Left lobe of liver (tissue), 2 donors: ENCODE results near the gene SLC6A6. TPM values are rescaled to one million over a fixed set of nuclear protein-coding genes. Genes with fewer than 3 reads are reported as not detected.

ENCODE experiments used
- ATAC-seq: fragments of 200-7000 bp; cut with Tn5 transposase; one replicate; pipeline ENCODE4 v1.9.1; 2020; ENCODE audit warnings: mild to moderate bottlenecking, moderate library complexity
- DNase-seq: peaks from one replicate; pipeline ENCODE4 v3.0.0-alpha.2; 2020; ENCODE audit warnings: low spot score
- total RNA-seq: library from RNA; stranded (reverse); gene quantifications from one replicate; pipeline ENCODE4 v1.2.1, GENCODE V29; 2021
- donor health status: DM: no; HTN: no; CAD: no; lungs with moderate emphysema.
- donor health status: DM: no; HTN: yes; CAD: no.

Gene SLC6A6
- total RNA-seq, 1 donor from 2014 or later, result 3.2 TPM

DNA sequence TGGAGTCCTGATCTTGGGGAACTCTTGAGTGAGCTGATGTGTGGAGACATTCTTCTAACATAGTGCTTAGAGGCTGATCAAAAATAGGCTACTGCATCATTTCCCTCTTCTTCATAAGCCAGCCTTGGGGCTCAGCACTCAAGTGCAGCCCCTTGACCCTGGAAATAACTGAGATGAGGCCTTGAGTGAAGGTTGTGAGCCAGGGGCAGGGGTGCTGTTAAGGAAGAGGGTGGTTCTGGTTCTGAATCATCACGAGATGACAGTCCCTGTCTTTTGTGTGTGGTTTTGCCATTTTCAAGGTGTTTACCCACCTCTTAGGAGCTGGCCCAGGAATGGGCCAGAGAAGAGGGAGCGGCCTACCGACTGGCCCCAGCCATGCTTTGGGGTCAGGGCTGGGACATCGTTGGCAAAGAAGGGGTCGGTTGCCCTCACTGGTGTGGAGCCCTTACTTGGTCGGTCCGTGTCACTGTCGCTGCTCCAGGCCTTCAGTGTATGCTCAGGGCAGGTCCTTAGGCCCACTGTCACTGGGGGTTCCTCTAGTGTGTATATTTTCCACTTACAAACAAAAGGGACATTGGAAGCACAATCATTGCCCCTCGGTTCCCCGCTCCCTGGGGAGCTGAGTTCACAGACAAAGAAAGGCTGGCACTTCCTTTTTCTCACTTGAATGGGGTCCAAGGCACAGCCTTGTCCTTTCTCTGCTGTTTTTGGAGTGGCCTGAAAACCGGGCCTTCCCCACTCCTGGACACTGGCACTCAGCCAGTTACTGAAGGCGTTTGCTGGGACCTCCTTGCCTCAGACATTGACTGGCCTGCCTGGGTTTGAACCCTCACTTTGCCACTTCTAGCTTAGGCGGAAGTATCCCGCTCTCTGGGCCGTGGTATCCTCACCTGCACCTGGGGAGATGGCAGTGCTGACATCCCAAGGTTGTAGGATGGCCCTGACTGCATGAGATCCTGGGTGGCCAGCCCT, 46.6 kb downstream of the SLC6A6 start:
- ATAC-seq, result no peak
- no peak for DNase-seq

DNA sequence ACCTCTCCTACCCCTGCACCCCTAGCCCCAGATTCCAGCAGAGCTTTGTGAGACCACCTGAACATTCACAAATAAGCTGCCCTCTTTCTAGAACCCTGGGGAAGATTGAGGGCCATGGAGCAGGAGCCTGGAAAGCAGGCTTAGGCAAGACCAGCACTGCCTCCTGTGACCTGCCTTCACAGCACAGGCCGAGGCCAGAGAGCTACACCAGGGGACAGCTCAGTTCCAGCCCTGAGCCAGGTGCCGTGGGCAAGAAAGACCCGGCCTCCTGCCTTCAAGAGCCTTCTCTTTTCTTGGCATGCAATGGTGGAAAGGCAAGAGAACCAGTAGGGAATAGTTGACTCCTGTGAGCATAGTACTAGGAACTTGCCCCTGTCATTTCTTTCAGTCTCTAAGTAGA, 48.1 kb downstream of the SLC6A6 start:
- ATAC-seq (no peak), DNase-seq (no peak)

DNA sequence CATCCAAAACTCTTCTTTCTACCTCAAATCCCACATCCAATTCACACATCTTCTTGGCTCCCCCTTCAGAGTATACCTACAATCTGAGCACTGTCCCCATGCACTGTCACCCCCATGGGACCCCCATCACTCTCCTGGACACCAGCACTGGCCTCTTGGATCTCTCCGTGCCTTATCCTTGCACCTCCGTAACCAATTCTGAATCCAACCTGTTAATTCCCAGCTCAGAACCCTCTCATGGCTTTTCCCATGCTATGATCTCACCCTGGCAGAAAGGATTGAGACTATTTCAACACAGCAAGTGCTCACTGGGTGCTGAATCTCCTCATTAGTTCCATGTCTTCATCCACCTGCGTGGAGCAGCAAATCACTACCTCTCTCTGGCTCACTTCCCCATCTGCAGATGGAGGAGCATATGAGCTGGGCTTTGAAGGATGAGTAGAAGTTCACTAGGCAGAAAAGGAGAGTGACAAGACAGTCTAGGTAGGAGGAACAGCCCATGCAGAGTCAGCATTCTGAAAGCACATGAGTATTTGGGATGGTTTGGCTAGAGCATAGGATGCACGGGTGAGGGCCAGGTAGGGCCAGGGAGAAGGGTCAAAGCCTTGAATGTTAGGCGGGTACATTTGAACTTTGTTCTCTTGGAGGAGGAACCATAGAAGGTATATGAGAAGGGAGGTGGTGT, 48.7 kb downstream of the SLC6A6 start:
- DNase-seq (no peak), ATAC-seq (no peak)

DNA sequence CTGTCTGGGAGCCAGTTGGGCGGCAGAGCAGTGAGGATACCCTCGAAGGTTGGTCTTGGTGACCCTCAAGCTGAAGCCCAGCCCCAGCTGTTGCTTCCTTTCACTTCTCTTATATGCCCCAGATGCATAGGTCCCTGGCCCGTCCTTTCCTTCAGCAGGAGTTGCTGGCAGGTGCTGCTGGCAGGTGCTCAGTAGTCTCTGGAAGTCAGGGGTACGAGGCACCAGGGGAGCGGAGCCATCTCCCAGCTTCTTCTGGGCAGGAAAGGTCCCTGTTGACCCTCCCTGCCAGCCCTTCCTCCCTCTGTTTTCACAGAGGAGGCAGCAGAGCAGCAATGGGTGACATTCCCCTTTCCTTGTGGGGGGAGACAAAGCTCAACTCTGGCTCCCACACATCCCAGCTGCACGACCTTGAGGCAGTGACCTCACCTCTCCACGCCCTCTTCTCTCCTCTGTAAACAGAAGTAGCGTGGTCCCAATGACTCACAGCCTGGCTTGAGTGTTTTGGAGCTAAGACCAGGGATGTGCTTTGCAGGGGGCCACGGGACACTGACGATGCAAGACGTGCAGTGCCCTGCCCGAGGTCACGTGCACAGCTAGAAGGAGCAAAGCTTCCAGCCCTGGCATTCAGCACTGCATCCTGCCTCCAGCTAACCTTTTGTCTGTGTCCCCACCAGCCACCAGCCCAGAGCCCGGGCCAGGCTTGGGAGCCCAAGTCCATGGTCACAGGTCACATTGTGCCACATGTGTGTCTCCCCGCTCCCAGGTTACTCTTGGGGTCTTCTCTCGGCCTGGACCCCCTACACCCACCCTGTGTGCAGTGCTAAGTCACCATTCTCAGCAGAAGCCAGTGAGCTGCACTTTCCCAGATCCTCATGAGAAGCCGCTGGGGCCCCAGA, 49.7 kb downstream of the SLC6A6 start:
- DNase-seq (no peak), ATAC-seq (no peak)

DNA sequence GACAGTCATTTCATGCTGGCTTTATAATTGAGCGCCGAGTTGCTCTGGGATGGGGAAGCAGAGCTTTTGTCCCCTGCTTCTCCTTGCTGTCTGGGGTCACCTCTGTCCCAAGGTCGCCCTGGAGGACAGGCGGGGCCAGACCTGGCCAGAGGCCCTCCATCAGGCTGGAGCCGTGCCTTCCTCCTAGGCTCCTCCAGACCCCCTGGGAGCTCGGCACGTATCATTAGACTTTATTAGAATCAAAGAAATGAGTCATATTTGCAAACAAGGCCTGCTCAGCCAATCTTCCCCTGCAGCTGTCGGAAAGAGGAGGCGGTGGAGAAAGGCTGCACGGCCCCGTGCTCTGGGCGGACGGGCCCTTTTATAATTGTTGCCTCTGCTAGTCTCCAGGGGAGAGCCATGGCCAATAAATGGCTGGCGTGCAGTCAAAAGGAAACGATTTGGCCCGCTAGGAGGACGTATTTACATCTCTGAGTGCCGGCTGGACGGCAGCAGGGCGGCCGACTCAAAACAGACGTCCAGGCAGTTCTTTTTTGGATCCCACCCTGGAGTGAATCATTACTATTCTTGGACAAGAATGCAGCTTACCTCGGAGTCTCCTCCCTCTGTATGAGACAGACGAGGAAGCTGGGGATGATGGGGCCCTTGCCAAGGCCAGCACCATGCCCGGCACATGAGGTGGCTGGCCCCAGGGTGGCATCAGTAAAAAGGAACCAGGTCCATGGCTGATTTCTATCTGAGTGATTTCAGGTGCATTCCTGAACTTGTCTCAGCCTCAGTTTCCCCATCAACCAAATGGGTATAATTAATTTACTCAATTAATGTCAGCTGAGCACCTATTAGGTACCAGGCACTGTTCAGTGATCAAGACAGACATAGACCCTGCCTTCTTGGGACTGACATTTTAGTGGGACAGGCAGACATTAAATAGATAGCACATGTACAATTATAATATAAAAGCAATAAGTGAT, 50.6 kb downstream of the SLC6A6 start:
- ATAC-seq, result peak; percentile 56
- DNase-seq, result no peak

DNA sequence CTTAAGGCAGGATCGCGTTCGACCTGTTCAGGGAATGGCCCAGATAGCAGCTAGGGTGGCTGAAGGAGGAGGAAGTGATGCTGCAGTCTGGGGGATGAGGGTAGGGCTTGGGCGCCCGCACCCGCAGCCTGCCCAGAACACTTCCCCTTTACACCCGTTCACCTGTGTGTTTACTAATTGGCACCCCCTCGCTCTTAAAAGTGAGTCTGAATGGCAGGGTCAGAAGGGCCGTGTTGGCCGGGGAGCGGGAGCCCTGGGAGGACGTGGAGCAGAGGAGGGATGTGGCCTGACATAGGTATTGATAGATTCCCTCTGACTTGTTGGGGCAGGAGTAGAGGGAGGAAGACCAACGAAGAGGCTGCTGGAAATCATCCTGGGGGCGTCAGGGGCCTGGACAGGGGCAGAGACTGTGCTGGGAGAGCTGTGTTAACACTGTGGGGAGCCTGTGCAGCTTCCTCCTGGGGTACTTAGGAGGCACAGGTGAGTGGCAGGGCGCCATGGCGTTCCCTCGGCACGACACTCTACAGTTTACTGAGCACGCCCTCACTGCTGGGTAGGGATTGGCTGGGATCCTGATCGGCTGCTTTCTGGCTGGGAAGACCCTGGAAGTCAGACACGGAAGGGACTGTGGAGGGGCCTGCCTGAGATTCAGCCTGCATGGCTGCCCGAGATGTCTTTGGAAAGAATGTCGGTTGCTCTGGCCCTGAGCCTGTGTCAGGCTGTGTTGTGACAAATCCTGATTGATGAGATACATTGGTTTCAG, 51.7 kb downstream of the SLC6A6 start:
- no peak for ATAC-seq
- DNase-seq, result no peak

DNA sequence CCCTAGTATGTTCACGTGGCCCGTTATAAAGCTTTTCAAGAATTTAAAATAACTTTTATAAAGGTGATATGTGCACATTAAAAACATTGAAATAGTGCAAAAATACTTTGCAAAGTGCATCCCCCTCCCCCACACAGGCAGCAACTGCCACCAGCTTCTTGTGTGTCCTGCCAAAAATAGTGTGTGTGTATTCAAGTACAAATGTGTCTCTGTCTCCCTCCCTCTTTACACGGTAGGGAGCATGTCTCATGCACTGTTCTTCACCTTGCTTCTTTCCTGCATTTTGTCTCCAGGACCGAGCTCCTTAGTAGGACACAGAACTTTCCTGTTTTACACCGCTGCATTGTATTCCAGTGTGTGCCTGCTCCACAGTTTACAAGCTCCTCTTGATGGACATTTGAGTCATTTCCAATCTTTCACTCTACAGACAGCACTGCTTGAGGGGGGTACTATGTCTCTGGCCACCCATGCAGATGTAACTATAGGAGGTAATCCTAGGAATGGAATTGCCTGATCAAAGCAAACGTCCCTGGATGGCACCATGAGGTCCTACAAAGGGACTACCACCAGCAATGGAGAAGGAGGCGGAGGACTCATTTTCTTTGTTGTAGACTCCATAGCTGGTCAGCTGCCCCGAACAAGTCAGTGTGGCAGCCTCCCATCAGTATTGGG, 52.4 kb downstream of the SLC6A6 start:
- DNase-seq (no peak), ATAC-seq (no peak)

DNA sequence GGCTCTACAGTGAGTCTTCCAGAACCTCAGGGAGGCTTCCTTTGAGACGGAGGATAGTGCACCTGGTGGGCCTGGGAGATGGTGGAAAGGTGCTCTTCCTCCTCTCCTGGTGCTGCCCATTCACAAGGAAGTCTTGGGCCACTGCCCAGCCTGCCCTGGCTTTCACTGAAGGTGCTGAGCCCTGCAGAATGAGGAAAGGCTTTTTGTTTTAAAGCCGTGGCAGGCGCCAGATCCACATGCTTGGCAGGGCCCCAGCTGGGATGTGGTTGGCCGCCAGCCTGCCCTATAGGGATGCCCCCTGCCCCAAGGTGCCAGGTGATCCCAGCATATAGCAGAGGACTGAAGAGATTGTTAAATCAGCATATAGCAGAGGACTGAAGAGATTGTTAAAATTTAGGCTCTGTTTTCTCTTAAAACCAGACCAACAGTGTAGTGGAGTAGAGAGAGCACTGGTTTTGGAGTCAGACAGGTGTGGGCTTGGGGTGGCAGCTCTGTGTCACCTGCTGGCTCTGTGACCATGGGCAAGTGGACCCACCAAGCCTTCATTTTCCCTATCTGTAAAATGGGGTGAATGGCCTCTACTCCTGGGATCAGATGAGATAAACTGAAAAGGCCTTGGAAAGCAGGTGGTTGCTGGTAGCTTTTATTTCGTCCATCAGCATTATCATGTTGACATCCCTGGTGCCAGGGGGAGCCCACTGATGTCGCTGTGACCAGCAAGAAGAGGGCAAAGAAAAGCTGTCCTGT, 53.3 kb downstream of the SLC6A6 start:
- no peak for DNase-seq
- no peak for ATAC-seq

DNA sequence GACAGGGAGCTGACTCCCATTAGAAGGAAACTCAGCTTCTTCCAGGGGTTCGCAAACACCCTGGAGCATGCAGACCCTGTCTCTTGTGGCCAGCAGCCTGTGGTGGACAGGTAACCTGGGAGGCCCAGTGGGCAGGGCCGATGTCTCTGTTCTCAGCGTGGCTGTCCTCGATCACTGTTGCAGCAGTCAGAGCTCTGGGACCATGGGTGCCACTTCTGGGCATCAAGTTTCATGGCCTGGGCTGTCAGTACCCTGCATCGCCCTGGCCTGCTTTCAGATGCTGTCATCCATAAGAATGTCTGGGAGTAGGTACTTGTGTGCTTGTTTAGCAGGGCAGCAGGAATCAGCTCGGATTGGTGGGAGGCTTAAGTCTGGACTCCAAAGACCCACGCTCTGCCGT, 54.4 kb downstream of the SLC6A6 start:
- ATAC-seq, result no peak
- DNase-seq, result no peak

DNA sequence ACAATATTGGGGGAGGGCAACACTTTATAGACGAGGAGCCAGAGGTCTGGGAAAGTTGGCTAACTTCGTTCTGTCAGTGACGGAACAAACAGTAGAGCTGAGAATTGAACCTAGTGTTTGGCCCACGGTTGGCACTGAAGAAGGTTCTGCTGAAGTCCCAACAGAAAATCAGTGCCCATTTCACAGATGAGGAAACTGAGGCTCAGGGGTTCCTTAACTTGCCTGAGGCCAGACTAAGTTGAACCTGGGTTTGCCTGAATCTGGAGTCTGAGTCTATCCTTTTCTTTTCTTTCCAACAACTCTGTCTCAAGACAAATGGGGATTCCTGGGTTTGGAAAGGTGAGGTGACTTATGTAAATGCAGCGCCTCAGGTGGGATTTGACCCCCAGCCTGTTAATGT, 55.1 kb downstream of the SLC6A6 start:
- ATAC-seq (no peak), DNase-seq (no peak)

DNA sequence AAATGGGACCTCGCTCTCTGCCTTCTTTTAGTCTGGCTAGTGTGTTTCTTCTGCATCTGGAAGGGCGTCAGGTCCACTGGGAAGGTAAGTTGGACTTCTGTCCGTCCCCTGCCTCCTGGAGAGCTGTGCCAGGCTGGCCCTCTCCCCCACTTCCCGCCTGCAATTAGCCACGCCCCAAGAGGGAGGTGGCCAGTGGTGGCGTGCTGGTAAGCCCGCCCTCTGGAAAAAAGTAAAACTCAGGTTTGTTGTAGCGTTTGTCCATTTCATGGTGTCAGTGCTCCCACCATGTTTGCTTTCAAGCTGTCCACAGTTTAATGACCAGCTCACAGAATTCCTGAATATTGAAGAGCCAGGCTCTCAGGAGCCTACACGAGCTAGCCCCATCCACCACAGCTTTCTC, 55.6 kb downstream of the SLC6A6 start:
- no peak for DNase-seq
- ATAC-seq, result no peak

DNA sequence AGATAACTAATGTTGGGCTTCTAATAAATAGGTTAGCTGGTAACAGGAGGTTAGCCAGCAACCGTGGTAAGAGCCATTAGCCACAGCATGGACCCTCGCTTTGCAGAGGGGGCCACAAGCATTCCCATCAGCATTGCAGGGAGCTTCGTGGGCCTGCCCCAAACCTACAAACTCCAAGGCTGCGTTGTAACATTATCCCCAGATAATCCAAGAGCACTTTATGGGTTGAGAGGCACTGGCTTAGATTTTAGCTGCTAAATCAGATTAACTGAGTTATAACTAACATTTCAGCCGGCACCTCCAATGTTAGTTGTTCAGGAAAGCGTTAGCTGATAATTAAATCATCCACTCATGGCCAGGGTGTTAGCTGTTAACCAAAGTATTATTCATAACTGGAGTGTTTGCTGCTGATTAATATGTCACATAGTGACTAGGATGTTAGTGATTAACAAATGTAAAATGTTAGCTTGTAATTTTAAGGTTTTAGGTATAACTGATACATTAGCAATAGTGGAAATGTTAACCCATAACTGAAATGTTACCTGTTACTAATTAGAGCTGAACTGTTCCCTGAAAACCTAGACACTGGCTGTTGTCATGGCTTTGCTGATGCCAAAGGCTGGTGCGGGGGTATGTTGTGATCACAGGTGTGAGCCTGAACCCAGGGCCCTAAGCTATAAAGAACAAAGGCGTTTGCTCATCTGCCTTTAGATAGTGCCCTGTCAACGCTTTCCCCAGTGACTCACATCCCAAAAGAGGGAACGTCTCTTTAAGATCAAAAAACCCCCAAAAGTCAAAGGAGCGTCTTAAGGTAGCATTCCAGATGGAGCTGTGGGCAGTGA, 56.2 kb downstream of the SLC6A6 start:
- ATAC-seq (no peak), DNase-seq (no peak)

DNA sequence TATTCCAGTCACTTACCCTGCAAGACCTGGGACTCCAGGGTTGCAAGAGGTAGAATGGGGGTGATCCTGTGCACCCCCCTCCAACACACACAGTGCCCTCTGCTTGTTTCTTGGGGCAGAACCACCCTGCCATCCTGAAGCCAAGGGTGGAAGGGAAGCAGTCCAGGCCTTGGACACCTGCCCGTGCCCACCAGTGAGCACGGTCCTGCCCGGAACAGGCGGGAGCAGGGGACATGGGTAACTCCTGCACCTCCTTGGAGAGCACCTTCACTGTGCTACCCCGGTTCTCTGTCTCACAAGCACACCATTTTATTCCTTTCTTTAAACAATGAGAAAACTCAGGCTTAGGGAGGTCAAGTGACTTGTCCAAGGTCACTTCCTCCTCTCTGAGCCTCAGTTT, 57.0 kb downstream of the SLC6A6 start:
- ATAC-seq (no peak), DNase-seq (no peak)

DNA sequence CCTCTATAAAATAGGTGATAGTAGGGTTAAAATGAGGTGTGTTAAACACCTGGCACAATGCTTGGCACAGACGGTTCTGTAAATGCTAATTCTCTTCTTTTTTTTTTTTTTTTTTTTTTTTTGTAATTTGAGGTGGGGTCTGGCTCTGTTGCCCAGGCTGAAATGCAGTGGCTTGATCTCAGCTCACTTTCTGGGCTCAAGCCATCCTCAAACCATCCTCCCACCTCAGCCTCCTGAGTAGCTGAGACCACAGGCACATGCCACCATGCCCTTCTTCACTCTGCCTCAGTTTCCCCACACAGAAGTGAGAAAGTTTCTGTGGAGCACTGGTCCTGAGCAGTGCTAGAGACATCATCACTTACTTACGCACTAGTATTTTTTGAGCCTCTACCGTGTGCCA, 57.4 kb downstream of the SLC6A6 start:
- ATAC-seq (no peak), DNase-seq (no peak)

DNA sequence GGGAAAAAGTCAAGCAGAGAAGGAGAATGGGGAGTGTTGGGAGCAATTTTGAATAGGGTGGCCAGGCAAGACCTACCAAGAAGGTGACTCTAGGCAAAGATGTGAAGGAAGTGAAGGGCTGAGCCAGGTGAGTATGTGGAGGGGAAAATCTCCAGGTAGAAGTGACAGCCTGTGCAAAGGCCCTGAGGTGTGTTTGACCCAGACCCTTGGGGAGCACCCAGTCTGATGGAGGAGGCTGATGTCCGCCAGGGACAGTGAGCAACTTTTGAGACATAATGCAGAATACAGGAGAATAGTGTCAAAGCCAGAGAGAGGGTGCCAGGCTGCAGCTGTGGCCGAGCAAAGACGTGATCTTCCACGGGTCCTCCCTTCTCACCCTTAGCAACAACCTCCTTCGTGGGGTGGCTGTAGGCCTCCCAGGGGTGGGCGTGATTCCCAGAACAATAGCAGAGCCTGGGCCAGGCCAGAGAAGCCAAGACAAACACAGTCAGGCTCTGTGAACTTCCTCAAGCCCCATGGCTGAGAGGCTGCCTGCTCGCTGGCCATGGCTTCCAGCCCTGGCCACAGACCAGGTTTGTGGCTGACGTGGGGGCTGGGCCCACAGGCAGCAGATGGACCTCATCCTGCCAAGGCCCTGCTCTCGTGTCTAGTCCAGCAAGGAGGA, 58.1 kb downstream of the SLC6A6 start:
- DNase-seq (no peak), ATAC-seq (peak; percentile 59)

DNA sequence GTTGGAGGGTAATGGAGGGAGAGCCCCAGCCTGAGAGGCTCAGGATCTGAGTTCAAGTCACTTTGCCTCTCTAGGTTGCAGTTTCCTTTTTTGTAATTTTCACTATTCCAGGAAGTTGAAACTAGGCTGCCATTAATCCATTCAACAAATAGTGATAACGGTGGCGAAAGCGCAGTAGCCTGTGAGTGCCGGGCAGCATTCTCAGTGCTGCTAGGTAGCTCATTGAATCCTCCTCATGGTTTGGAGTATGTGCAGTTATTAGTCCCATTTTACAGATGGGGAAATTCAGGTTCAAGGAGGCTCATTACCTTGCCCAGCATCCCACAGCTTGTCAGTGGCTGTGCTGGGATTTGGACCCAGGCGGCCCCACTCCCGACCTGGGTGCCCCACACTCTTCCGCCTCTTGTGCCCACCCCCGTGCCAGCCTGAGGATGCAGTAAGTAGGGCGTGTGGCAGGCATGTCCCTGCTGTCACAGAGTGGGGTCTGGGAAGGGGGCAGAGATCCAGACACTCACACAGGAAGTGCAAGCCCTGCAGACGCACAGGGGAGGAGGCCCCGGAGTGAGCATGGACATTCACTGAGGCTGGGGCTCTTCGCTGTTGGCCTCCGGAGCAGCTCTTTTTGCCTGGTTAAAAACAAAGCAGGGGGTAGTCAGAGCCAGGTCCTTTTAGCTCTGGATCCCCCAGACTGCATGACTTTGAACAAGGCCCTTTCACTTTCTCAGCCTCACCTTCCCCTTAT, 58.8 kb downstream of the SLC6A6 start:
- ATAC-seq (no peak), DNase-seq (no peak)
